Stimulated activated effector memory CD8-positive, alpha-beta T cell treated with anti-CD3 and anti-CD28 coated beads, Interleukin-12 subunit alpha, Interleukin-12 subunit beta, amount 100 ng/mL, for 72 hours (primary cell): ENCODE measurements around the gene CDCA7.
"Not testable (repeated sequence)": the region's sequence is repeated elsewhere in the genome, so short reads cannot be mapped to it uniquely, and the experiment has no call there.

Experiments used
- ATAC-seq: fragments of 150-1000 bp; cut with Tn5 transposase; 2 replicates; pipeline ENCODE4 v1.10.0; 2021
- DNase-seq, 2 donors: peaks; one replicate each; pipeline ENCODE4 v3.0.0; 2021 to 2022; ENCODE audit warnings: low spot score in 2 of 2
- H3K27ac Mint-ChIP-seq: one replicate; pipeline ENCODE4 v1.8.0; 2022; ENCODE audit warnings: mild to moderate bottlenecking, mixed read lengths
- H3K36me3 Mint-ChIP-seq: one replicate; pipeline ENCODE4 v1.8.0; 2022; ENCODE audit warnings: mild to moderate bottlenecking, mixed read lengths
- H3K4me1 Mint-ChIP-seq: one replicate; pipeline ENCODE4 v1.8.0; 2022; ENCODE audit warnings: mixed read lengths
- H3K4me3 Mint-ChIP-seq: one replicate; pipeline ENCODE4 v1.8.0; 2022; ENCODE audit warnings: mild to moderate bottlenecking, mixed read lengths
- H3K9me3 Mint-ChIP-seq: one replicate; pipeline ENCODE4 v1.8.0; 2022; ENCODE audit warnings: mixed read lengths

The CDCA7 gene

GRCh38 chr2:173404841-173405750 is 50.4 kb downstream of the CDCA7 start:
- H3K4me1 Mint-ChIP-seq, result peaks cover 8% of the 10 kb centered on the region
- ATAC-seq (no peak), DNase-seq (no peak)
- no peak overlapping the region for H3K4me3 Mint-ChIP-seq
- H3K36me3 Mint-ChIP-seq, result no peaks in the 10 kb centered on the region
- no peak overlapping the region for H3K27ac Mint-ChIP-seq
- H3K9me3 Mint-ChIP-seq, result no peaks in the 10 kb centered on the region

DNA sequence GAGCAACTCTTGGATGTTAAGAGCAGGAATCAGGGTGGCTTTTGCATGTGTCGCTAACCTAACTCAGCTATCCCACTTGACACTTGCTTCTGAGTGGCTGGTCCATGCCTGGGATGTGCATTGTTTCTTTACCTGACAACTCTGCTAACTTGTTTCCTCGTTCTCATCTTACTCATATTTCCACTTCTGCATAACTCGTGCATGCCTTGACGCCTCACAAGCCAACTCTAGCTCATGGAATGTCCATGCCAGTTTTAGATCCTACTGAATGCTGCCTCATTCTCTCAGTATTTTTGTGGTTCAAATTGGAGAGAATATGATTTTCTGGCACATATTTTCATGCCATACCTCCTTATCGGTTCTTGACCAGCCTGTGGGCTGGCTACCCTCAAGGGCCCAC is 52.5 kb downstream of the CDCA7 start:
- Mint-ChIP-seq H3K36me3 (no peaks in the 10 kb centered on the region), H3K9me3 (no peaks in the 10 kb centered on the region), H3K4me3 (no peak overlapping the region), H3K27ac (no peak overlapping the region), H3K4me1 (peaks cover 6% of the 10 kb centered on the region)
- ATAC-seq (no peak), DNase-seq (no peak)

DNA sequence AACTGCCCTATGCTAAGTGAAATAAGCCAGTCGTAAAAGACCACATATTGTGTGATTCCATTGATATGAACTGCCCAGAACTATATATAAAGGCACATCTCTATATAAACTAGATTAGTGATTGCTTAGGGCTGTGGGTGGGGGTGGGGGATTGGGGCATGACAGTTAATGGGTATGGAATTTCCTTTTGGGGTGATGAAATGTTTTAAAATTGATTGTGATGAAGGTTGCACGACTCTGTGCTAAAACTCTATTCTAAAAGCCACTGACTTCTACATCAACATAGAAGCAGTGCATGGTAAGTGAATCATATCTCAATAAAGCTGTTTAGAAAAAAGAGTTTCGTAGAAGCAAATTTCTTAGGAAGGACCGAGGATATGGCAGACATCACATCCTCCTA is 53.0 kb downstream of the CDCA7 start:
- Mint-ChIP-seq H3K27ac (no peak overlapping the region), H3K36me3 (no peaks in the 10 kb centered on the region), H3K9me3 (no peaks in the 10 kb centered on the region), H3K4me1 (peaks cover 2% of the 10 kb centered on the region), H3K4me3 (no peak overlapping the region)
- no peak for ATAC-seq
- DNase-seq, result no peak

- H3K36me3 Mint-ChIP-seq, result no peaks in the 10 kb centered on the region
- no peak for ATAC-seq
- H3K9me3 Mint-ChIP-seq, result no peaks in the 10 kb centered on the region
- H3K4me1 Mint-ChIP-seq, result no peaks in the 10 kb centered on the region
- no peak overlapping the region for H3K27ac Mint-ChIP-seq
- DNase-seq, result no peak
- no peak overlapping the region for H3K4me3 Mint-ChIP-seq
These were observed 55.9 kb downstream of the CDCA7 start for GRCh38 chr2:173410579-173410978.

- ATAC-seq (no peak), DNase-seq (no peak)
- Mint-ChIP-seq H3K27ac (no peak overlapping the region), H3K4me1 (no peaks in the 10 kb centered on the region), H3K4me3 (no peak overlapping the region), H3K9me3 (no peaks in the 10 kb centered on the region), H3K36me3 (no peaks in the 10 kb centered on the region)
These were observed 58.0 kb downstream of the CDCA7 start for GRCh38 chr2:173412628-173413027.

DNA sequence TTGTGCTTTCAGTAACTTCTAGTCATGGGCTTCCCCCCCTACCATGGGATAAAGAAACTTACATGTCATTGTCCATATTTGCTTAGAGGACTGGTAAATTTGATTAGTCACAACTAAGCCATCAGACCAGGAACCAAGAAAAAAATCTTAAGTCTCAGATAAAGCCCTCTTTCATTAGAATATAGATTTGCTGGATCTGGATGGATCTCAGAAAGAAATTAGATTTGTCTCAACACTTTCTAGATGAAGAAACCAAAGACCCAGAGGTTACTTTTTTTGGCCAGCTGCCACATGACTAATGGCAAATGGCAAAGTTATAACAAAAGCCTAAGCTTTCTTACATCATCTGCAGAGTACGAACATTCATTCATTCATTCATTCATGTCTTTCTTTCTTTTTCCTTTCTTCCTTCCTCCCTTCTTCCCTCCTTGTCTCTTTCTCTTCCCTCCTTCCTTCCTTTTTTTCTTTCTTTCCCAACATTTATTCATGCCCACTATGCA is 60.2 kb downstream of the CDCA7 start:
- no peaks in the 10 kb centered on the region for H3K36me3 Mint-ChIP-seq
- no peaks in the 10 kb centered on the region for H3K4me1 Mint-ChIP-seq
- H3K9me3 Mint-ChIP-seq, result no peaks in the 10 kb centered on the region
- no peak for DNase-seq
- no peak overlapping the region for H3K27ac Mint-ChIP-seq
- H3K4me3 Mint-ChIP-seq, result no peak overlapping the region
- ATAC-seq, result no peak

GRCh38 chr2:173415431-173416381 is 61.0 kb downstream of the CDCA7 start:
- ATAC-seq (no peak), DNase-seq (no peak)
- Mint-ChIP-seq H3K36me3 (no peaks in the 10 kb centered on the region), H3K27ac (no peak overlapping the region), H3K4me3 (no peak overlapping the region), H3K9me3 (no peaks in the 10 kb centered on the region), H3K4me1 (no peaks in the 10 kb centered on the region)

- H3K4me1 Mint-ChIP-seq, ATAC-seq, H3K4me3 Mint-ChIP-seq, H3K9me3 Mint-ChIP-seq, DNase-seq, H3K36me3 Mint-ChIP-seq, H3K27ac Mint-ChIP-seq: not testable (repeated sequence)
These were observed 61.9 kb downstream of the CDCA7 start for GRCh38 chr2:173416415-173417152.

DNA sequence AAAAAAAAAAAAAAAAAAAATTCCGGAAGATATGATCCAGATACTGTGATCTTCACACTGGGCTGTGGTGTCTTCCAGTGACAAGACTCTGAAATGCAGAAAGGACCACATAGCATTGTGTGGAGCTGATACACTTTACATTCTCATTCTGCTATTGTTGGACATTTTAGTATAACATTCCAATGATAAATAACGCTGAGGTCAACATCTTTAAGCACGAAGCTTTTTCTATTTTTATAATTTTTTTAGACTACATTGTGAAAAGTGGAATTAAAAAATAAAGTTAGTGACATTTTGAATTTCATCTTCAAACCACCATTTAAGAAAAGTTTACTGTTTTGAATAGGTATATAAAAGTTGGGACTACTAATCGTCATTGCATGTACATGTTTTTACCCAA is 62.7 kb downstream of the CDCA7 start:
- H3K36me3 Mint-ChIP-seq, result no peaks in the 10 kb centered on the region
- ATAC-seq (no peak), DNase-seq (no peak)
- H3K4me3 Mint-ChIP-seq, result no peak overlapping the region
- no peaks in the 10 kb centered on the region for H3K9me3 Mint-ChIP-seq
- H3K27ac Mint-ChIP-seq, result no peak overlapping the region
- H3K4me1 Mint-ChIP-seq, result no peaks in the 10 kb centered on the region

DNA sequence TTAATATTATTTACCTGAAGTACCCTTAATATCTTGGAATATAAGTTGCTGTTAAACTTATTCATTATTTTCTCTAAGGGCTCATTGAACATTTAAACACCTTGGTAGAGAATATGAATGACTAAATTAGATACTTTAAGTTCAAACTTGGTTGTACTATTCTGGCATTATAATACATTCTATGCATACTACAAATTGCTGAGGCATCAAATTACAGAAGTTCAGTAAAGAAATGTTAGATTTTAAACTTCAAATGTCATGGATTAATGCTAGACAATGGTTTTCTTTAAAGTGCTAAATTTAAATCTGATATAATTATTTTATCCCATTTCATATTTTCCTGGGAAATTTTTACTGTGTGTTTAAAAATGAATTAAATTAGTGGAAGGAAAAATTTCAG is 63.1 kb downstream of the CDCA7 start:
- no peak overlapping the region for H3K27ac Mint-ChIP-seq
- no peaks in the 10 kb centered on the region for H3K36me3 Mint-ChIP-seq
- H3K4me3 Mint-ChIP-seq, result no peak overlapping the region
- DNase-seq (no peak), ATAC-seq (no peak)
- no peaks in the 10 kb centered on the region for H3K9me3 Mint-ChIP-seq
- no peaks in the 10 kb centered on the region for H3K4me1 Mint-ChIP-seq
